GM18868 (cell line): ENCODE results near the gene HSPA4L.

Source experiments
- ATAC-seq: cut with Tn5 transposase; IDR thresholded peaks from one replicate; pipeline ENCODE4 v1.9.1; 2021; ENCODE audit warnings: mild to moderate bottlenecking, moderate library complexity; ENCODE audit not compliant: unreplicated experiment

The HSPA4L gene

GRCh38 chr4:127783026-127783769 lies 1.1 kb downstream of the HSPA4L start:
- ATAC-seq, result peak; percentile 11

GRCh38 chr4:127783955-127784770 lies 2.0 kb downstream of the HSPA4L start:
- no peak for ATAC-seq

- ATAC-seq, result no peak
Observed at GRCh38 chr4:127788517-127788916, 6.4 kb downstream of the HSPA4L start.

GRCh38 chr4:127791391-127791790 lies 9.3 kb downstream of the HSPA4L start:
- no peak for ATAC-seq

- no peak for ATAC-seq
Observed at GRCh38 chr4:127793528-127793927, 11.4 kb downstream of the HSPA4L start.

- ATAC-seq, result no peak
Observed at GRCh38 chr4:127799711-127800110, 17.6 kb downstream of the HSPA4L start.

- no peak for ATAC-seq
Observed at GRCh38 chr4:127809173-127809800, 27.2 kb downstream of the HSPA4L start.

GRCh38 chr4:127810551-127810950 lies 28.4 kb downstream of the HSPA4L start:
- ATAC-seq, result no peak

GRCh38 chr4:127822430-127822829 lies 40.3 kb downstream of the HSPA4L start:
- no peak for ATAC-seq

- no peak for ATAC-seq
Observed at GRCh38 chr4:127828121-127828520, 46.0 kb downstream of the HSPA4L start.

GRCh38 chr4:127829014-127829413 lies 46.9 kb downstream of the HSPA4L start:
- ATAC-seq, result peak; percentile 88

GRCh38 chr4:127832585-127832984 lies 50.5 kb downstream of the HSPA4L start:
- peak; percentile 76 for ATAC-seq

GRCh38 chr4:127843704-127844600 lies 61.8 kb downstream of the HSPA4L start:
- no peak for ATAC-seq

GRCh38 chr4:127844601-127845116 lies 62.5 kb downstream of the HSPA4L start:
- ATAC-seq, result no peak

- no peak for ATAC-seq
Observed at GRCh38 chr4:127846061-127846460, 63.9 kb downstream of the HSPA4L start.

GRCh38 chr4:127846765-127847164 lies 64.6 kb downstream of the HSPA4L start:
- ATAC-seq, result no peak

GRCh38 chr4:127849505-127850234 lies 67.5 kb downstream of the HSPA4L start:
- ATAC-seq, result no peak

GRCh38 chr4:127852661-127853060 lies 70.5 kb downstream of the HSPA4L start:
- no peak for ATAC-seq

- ATAC-seq, result peak; percentile 26
Observed at GRCh38 chr4:127856196-127856812, 74.2 kb downstream of the HSPA4L start.
